Trophoblast cell (in vitro differentiated cells and primary cell): ENCODE measurements around the gene C3orf80.

Experiments used
- DNase-seq, 2 donors: peaks; one replicate each; pipeline ENCODE4 v3.0.0-alpha.2; 2016
- H2AFZ ChIP-seq: 2 replicates; pipeline ENCODE4 v1.6.1; 2013; ENCODE audit warnings: low read length, moderate library complexity, mild to moderate bottlenecking; ENCODE audit not compliant: insufficient read depth, poor library complexity
- H2AK5ac ChIP-seq: 2 replicates; pipeline ENCODE4 v1.6.1; 2013; ENCODE audit warnings: mild to moderate bottlenecking, low read length
- H2BK120ac ChIP-seq: 2 replicates; pipeline ENCODE4 v1.6.1; 2013; ENCODE audit warnings: low read length, mild to moderate bottlenecking, moderate library complexity; ENCODE audit not compliant: insufficient read depth, poor library complexity
- H2BK12ac ChIP-seq: 2 replicates; pipeline ENCODE4 v1.6.1; 2013; ENCODE audit warnings: mild to moderate bottlenecking, low read length, moderate library complexity
- H2BK5ac ChIP-seq: 2 replicates; pipeline ENCODE4 v1.6.1; 2013; ENCODE audit warnings: low read length, low read depth, moderate library complexity, mild to moderate bottlenecking; ENCODE audit not compliant: poor library complexity
- H3K14ac ChIP-seq: 2 replicates; pipeline ENCODE4 v1.6.1; 2013; ENCODE audit warnings: mild to moderate bottlenecking, low read length
- H3K18ac ChIP-seq: 2 replicates; pipeline ENCODE4 v1.6.1; 2013; ENCODE audit warnings: mild to moderate bottlenecking, low read length
- H3K23ac ChIP-seq: 2 replicates; pipeline ENCODE4 v1.6.1; 2013; ENCODE audit warnings: low read length
- H3K27ac ChIP-seq: 2 replicates; pipeline ENCODE4 v1.5.1; 2013; ENCODE audit warnings: low read depth, mild to moderate bottlenecking, inconsistent platforms, low read length, moderate library complexity
- H3K27me3 ChIP-seq: 2 replicates; pipeline ENCODE4 v1.6.1; 2013; ENCODE audit warnings: inconsistent platforms, mild to moderate bottlenecking, low read length, moderate library complexity; ENCODE audit not compliant: insufficient read depth
- H3K36me3 ChIP-seq, 2 experiments: 1 replicate in 1 of 2; 2 replicates in 1 of 2; pipeline ENCODE4 v1.6.1; 2013; ENCODE audit warnings: low read length in 2 of 2, mild to moderate bottlenecking in 2 of 2, moderate library complexity in 1 of 2; ENCODE audit not compliant: insufficient read depth in 2 of 2, control insufficient read depth in 1 of 2
- H3K4ac ChIP-seq: 2 replicates; pipeline ENCODE4 v1.6.1; 2013; ENCODE audit warnings: low read depth, mild to moderate bottlenecking, low read length, moderate library complexity
- H3K4me1 ChIP-seq, 2 experiments: 1 replicate in 1 of 2; 2 replicates in 1 of 2; pipeline ENCODE4 v1.6.1; 2013; ENCODE audit warnings: low read length in 2 of 2, mild to moderate bottlenecking in 2 of 2, moderate library complexity in 1 of 2; ENCODE audit not compliant: insufficient read depth in 2 of 2, control insufficient read depth in 1 of 2
- H3K4me2 ChIP-seq: 2 replicates; pipeline ENCODE4 v1.6.1; 2013; ENCODE audit warnings: inconsistent platforms, mild to moderate bottlenecking, low read length, moderate library complexity
- H3K4me3 ChIP-seq: 2 replicates; pipeline ENCODE4 v1.5.1; 2013; ENCODE audit warnings: mild to moderate bottlenecking, low read depth, low read length, inconsistent platforms
- H3K79me1 ChIP-seq: one replicate; pipeline ENCODE4 v1.6.1; 2013; ENCODE audit warnings: low read length
- H3K79me2 ChIP-seq: 2 replicates; pipeline ENCODE4 v1.6.1; 2013; ENCODE audit warnings: low read length, mild to moderate bottlenecking; ENCODE audit not compliant: control insufficient read depth, insufficient read depth, poor library complexity
- H3K9ac ChIP-seq: 2 replicates; pipeline ENCODE4 v1.6.1; 2013; ENCODE audit warnings: mild to moderate bottlenecking, low read length
- H3K9me3 ChIP-seq: 2 replicates; pipeline ENCODE4 v1.6.1; 2013; ENCODE audit warnings: low read depth, mild to moderate bottlenecking, control low read depth, inconsistent platforms, low read length; ENCODE audit not compliant: insufficient read depth
- H4K12ac ChIP-seq: 2 replicates; pipeline ENCODE4 v1.6.1; 2013; ENCODE audit warnings: low read depth, mild to moderate bottlenecking, low read length, moderate library complexity
- H4K8ac ChIP-seq: 2 replicates; pipeline ENCODE4 v1.6.1; 2013; ENCODE audit warnings: low read depth, mild to moderate bottlenecking, low read length, moderate library complexity
- H4K91ac ChIP-seq: one replicate; pipeline ENCODE4 v1.6.1; 2013; ENCODE audit warnings: low read depth, mild to moderate bottlenecking, low read length, moderate library complexity
- WGBS: extraction: QIAGEN DNeasy Blood & Tissue Kit; methylation state at CpG from one replicate; pipeline ENCODE4 v1.1.7; 2013; ENCODE audit warnings: missing lambda C conversion rate; ENCODE audit not compliant: insufficient read length, insufficient coverage; ENCODE audit errors: extremely low coverage; 5-methylcytosine and 5-hydroxymethylcytosine counted together

The C3orf80 gene

GRCh38 chr3:160194438-160194837 is 30.8 kb upstream of the C3orf80 start:
- H3K9ac ChIP-seq: no peak overlapping the region
- no peak overlapping the region for H3K4me3 ChIP-seq
- H2BK5ac ChIP-seq: no peak overlapping the region
- peaks cover 1% of the 10 kb centered on the region for H3K9me3 ChIP-seq
- no peaks in the 10 kb centered on the region for H3K79me1 ChIP-seq
- WGBS: no CpG with 5 or more reads among the region's 1 CpG
- H4K8ac ChIP-seq: no peak overlapping the region
- no peak overlapping the region for H3K4ac ChIP-seq
- no peak overlapping the region for H3K18ac ChIP-seq
- H2AFZ ChIP-seq: no peak overlapping the region
- no peak overlapping the region for H3K4me2 ChIP-seq
- no peaks in the 10 kb centered on the region for H3K27me3 ChIP-seq
- no peak overlapping the region for H3K27ac ChIP-seq
- no peak overlapping the region for H2BK12ac ChIP-seq
- H4K12ac ChIP-seq: no peak overlapping the region
- DNase-seq: no peak
- no peak overlapping the region for H3K14ac ChIP-seq
- no peak overlapping the region for H2AK5ac ChIP-seq
- no peaks in the 10 kb centered on the region for H3K79me2 ChIP-seq
- no peak overlapping the region for H2BK120ac ChIP-seq
- H3K36me3 ChIP-seq: no peaks in the 10 kb centered on the region
- H3K4me1 ChIP-seq: no peaks in the 10 kb centered on the region
- no peak overlapping the region for H4K91ac ChIP-seq
- H3K23ac ChIP-seq: no peak overlapping the region

- Histone ChIP-seq H3K14ac (no peak overlapping the region), H4K12ac (no peak overlapping the region), H2AFZ (no peak overlapping the region), H3K23ac (no peak overlapping the region), H3K36me3 (no peaks in the 10 kb centered on the region), H3K18ac (no peak overlapping the region), H2BK5ac (no peak overlapping the region), H4K8ac (no peak overlapping the region), H3K4ac (no peak overlapping the region), H3K9me3 (peaks cover 1% of the 10 kb centered on the region), H3K4me2 (no peak overlapping the region), H2BK12ac (no peak overlapping the region), H3K27me3 (no peaks in the 10 kb centered on the region), H3K27ac (no peak overlapping the region), H2BK120ac (no peak overlapping the region), H3K79me2 (no peaks in the 10 kb centered on the region), H3K4me1 (no peaks in the 10 kb centered on the region), H3K79me1 (no peaks in the 10 kb centered on the region), H4K91ac (no peak overlapping the region), H3K4me3 (no peak overlapping the region), H2AK5ac (no peak overlapping the region), H3K9ac (no peak overlapping the region)
- DNase-seq: no peak
Measured at GRCh38 chr3:160195106-160195505, 30.1 kb upstream of the C3orf80 start.

GRCh38 chr3:160196511-160197104 is 28.6 kb upstream of the C3orf80 start:
- no peak overlapping the region for H3K4me3 ChIP-seq

GRCh38 chr3:160199108-160199507 is 26.1 kb upstream of the C3orf80 start:
- Histone ChIP-seq H2AK5ac (no peak overlapping the region), H3K14ac (no peak overlapping the region), H3K79me1 (no peaks in the 10 kb centered on the region), H3K23ac (no peak overlapping the region), H2BK5ac (no peak overlapping the region), H2BK12ac (no peak overlapping the region), H2BK120ac (no peak overlapping the region), H3K4ac (no peak overlapping the region), H3K4me1 (no peaks in the 10 kb centered on the region), H2AFZ (no peak overlapping the region), H3K4me2 (no peak overlapping the region), H3K18ac (no peak overlapping the region), H4K8ac (no peak overlapping the region), H3K79me2 (no peaks in the 10 kb centered on the region), H3K9me3 (no peaks in the 10 kb centered on the region), H3K36me3 (no peaks in the 10 kb centered on the region), H4K91ac (no peak overlapping the region), H3K9ac (no peak overlapping the region), H4K12ac (no peak overlapping the region), H3K27me3 (no peaks in the 10 kb centered on the region), H3K4me3 (no peak overlapping the region), H3K27ac (no peak overlapping the region)
- no CpG with 5 or more reads among the region's 3 CpGs for WGBS
- no peak for DNase-seq

More at GRCh38 chr3:160196511-160197104, 28.6 kb upstream of the C3orf80 start:
- H3K79me2 ChIP-seq: no peaks in the 10 kb centered on the region
- H3K4me1 ChIP-seq: no peaks in the 10 kb centered on the region
- no peaks in the 10 kb centered on the region for H3K27me3 ChIP-seq
- no peak overlapping the region for H3K18ac ChIP-seq
- no peak overlapping the region for H3K4me2 ChIP-seq
- no peak overlapping the region for H2BK120ac ChIP-seq
- DNase-seq: no peak
- H4K91ac ChIP-seq: no peak overlapping the region
- no peak overlapping the region for H3K9ac ChIP-seq
- H2AK5ac ChIP-seq: no peak overlapping the region
- peaks cover 1% of the 10 kb centered on the region for H3K9me3 ChIP-seq
- H4K8ac ChIP-seq: no peak overlapping the region
- no peak overlapping the region for H3K23ac ChIP-seq
- no peak overlapping the region for H2BK5ac ChIP-seq
- H3K14ac ChIP-seq: no peak overlapping the region
- no peak overlapping the region for H2BK12ac ChIP-seq
- no peak overlapping the region for H4K12ac ChIP-seq
- no CpG with 5 or more reads among the region's 9 CpGs for WGBS
- H3K4ac ChIP-seq: no peak overlapping the region
- H3K79me1 ChIP-seq: no peaks in the 10 kb centered on the region
- no peaks in the 10 kb centered on the region for H3K36me3 ChIP-seq
- no peak overlapping the region for H3K27ac ChIP-seq
- H2AFZ ChIP-seq: no peak overlapping the region
